ENCODE measurements around the gene INSC. TPM values are rescaled to one million over a fixed set of nuclear protein-coding genes. Genes with fewer than 3 reads are reported as not detected.

The INSC gene
- total RNA-seq, 1 experiment from 2014 or later, result not detected

DNA sequence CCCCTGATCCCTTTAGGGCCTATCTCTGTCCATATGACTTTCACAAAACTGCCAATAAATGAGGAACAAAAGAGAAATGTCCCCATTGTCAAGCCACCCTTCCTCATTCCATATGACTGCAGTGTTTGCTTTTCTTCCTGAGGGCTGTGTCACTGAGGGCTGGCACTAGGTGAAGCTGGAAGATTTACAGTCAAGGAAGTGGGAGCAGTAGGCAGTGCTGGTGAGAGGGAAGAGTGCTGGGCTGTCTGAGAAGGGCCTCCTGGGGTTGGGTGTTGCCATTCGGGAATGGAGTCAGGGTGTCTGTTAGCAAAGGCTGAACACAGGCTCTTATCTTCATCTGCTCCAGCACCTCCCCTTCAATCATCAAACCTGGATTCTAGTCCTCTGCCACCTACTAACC, 30.9 kb downstream of the INSC start:
- CTCF ChIA-PET, result no interaction called here
- Mint-ChIP-seq H3K4me1 (ENCODE audit: low read depth, unreplicated experiment) (peaks cover 13% of the 10 kb centered on the region), H3K4me3 (ENCODE audit: low read depth, unreplicated experiment) (no peak overlapping the region), H3K36me3 (ENCODE audit: insufficient read depth, unreplicated experiment) (no peaks in the 10 kb centered on the region), H3K27me3 (ENCODE audit: unreplicated experiment) (no peaks in the 10 kb centered on the region), H3K27ac (ENCODE audit: unreplicated experiment) (no peak overlapping the region), H3K9me3 (ENCODE audit: low read depth, unreplicated experiment) (no peaks in the 10 kb centered on the region)
- no TSS peak for BruUV-seq (replicated peaks)
- TF ChIP-seq, protein P1, sequence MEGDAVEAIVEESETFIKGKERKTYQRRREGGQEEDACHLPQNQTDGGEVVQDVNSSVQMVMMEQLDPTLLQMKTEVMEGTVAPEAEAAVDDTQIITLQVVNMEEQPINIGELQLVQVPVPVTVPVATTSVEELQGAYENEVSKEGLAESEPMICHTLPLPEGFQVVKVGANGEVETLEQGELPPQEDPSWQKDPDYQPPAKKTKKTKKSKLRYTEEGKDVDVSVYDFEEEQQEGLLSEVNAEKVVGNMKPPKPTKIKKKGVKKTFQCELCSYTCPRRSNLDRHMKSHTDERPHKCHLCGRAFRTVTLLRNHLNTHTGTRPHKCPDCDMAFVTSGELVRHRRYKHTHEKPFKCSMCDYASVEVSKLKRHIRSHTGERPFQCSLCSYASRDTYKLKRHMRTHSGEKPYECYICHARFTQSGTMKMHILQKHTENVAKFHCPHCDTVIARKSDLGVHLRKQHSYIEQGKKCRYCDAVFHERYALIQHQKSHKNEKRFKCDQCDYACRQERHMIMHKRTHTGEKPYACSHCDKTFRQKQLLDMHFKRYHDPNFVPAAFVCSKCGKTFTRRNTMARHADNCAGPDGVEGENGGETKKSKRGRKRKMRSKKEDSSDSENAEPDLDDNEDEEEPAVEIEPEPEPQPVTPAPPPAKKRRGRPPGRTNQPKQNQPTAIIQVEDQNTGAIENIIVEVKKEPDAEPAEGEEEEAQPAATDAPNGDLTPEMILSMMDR (IDR thresholded peaks at IDR 0.05; ENCODE audit: unreplicated experiment), result no peak
- intact Hi-C loops (cut with micrococcal nuclease; ENCODE audit: unreplicated experiment), result no loop called here
- peak; percentile 45 for DNase-seq

DNA sequence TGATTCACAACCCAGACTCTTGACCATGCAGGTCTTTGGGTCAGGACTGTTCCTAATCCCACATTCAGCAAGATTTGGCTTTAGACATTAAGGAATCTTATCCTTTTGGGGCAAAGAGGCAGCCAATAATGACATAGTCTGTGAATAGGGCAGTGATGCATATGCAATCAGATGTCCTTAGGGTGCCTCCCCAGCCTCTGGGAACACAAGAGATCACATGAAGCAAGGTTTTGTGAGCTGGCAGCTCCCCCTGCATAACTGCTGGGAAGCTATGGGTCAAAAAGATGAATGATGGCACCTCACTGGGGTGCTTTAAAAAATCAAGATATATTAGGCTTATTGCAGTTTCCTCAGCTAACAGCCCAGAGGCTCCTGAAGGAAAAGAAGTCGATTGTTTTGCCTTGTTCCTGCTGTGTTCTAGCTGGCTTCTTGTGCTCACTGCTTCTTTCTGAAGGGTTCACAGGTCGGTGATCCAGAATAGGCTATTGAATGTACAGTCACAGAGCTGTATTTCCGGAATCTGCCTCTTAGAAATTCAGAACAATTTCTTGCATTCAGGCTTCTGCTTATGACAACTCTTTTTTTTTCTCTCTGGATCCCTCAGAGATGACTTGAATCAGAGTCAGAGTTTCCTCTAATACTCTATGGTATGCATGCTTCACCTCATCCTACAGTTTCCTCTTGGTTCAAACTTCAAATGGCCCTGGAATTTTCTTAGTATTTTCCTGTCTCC, 31.7 kb downstream of the INSC start:
- H3K27me3 Mint-ChIP-seq (ENCODE audit: unreplicated experiment), result no peaks in the 10 kb centered on the region
- no peak for DNase-seq
- peaks cover 13% of the 10 kb centered on the region for H3K4me1 Mint-ChIP-seq (ENCODE audit: low read depth, unreplicated experiment)
- BruUV-seq (replicated peaks), result no TSS peak
- TF ChIP-seq, protein P1 (IDR thresholded peaks at IDR 0.05; ENCODE audit: unreplicated experiment), result no peak
- no peak overlapping the region for H3K27ac Mint-ChIP-seq (ENCODE audit: unreplicated experiment)
- intact Hi-C loops (cut with micrococcal nuclease; ENCODE audit: unreplicated experiment), result no loop called here
- CTCF ChIA-PET, result no interaction called here
- no peaks in the 10 kb centered on the region for H3K9me3 Mint-ChIP-seq (ENCODE audit: low read depth, unreplicated experiment)
- no peak overlapping the region for H3K4me3 Mint-ChIP-seq (ENCODE audit: low read depth, unreplicated experiment)
- H3K36me3 Mint-ChIP-seq (ENCODE audit: insufficient read depth, unreplicated experiment), result no peaks in the 10 kb centered on the region

DNA sequence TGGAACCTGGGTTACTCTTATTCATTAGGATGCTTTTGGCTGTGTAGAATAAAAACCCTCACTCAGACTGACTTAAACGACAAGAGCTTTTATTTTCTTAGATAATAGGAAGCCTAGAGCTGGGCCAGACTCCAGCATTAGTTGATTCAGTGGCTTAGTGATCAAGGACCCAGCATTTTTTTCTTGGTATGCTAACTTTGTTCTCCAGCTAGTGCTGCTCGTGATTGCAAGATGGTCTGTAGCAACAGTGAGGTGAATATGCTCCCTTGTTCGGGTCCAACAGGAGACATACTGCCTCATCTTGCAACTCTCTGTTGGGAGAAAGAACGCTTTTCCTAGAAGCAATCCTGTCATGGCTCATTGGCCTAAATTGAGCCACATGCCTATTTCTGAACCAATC, 33.4 kb downstream of the INSC start:
- intact Hi-C loops (cut with micrococcal nuclease; ENCODE audit: unreplicated experiment), result no loop called here
- no peaks in the 10 kb centered on the region for H3K27me3 Mint-ChIP-seq (ENCODE audit: unreplicated experiment)
- no peaks in the 10 kb centered on the region for H3K36me3 Mint-ChIP-seq (ENCODE audit: insufficient read depth, unreplicated experiment)
- CTCF ChIA-PET, result no interaction called here
- peaks cover 13% of the 10 kb centered on the region for H3K4me1 Mint-ChIP-seq (ENCODE audit: low read depth, unreplicated experiment)
- H3K27ac Mint-ChIP-seq (ENCODE audit: unreplicated experiment), result no peak overlapping the region
- no TSS peak for BruUV-seq (replicated peaks)
- H3K4me3 Mint-ChIP-seq (ENCODE audit: low read depth, unreplicated experiment), result no peak overlapping the region
- H3K9me3 Mint-ChIP-seq (ENCODE audit: low read depth, unreplicated experiment), result no peaks in the 10 kb centered on the region
- DNase-seq, result no peak
- TF ChIP-seq, protein P1 (IDR thresholded peaks at IDR 0.05; ENCODE audit: unreplicated experiment), result no peak

- BruUV-seq (replicated peaks), result no TSS peak
- Mint-ChIP-seq H3K4me1 (ENCODE audit: low read depth, unreplicated experiment) (peaks cover 13% of the 10 kb centered on the region), H3K27me3 (ENCODE audit: unreplicated experiment) (no peaks in the 10 kb centered on the region), H3K9me3 (ENCODE audit: low read depth, unreplicated experiment) (no peaks in the 10 kb centered on the region), H3K36me3 (ENCODE audit: insufficient read depth, unreplicated experiment) (no peaks in the 10 kb centered on the region), H3K4me3 (ENCODE audit: low read depth, unreplicated experiment) (no peak overlapping the region), H3K27ac (ENCODE audit: unreplicated experiment) (no peak overlapping the region)
- intact Hi-C loops (cut with micrococcal nuclease; ENCODE audit: unreplicated experiment), result no loop called here
- CTCF ChIA-PET, result no interaction called here
- DNase-seq, result no peak
- TF ChIP-seq, protein P1 (IDR thresholded peaks at IDR 0.05; ENCODE audit: unreplicated experiment), result no peak
Observed at GRCh38 chr11:15149050-15149449, 34.3 kb downstream of the INSC start.
